GM23338 (cell line): Measurements from ENCODE around the gene NTF3. TPM values are rescaled to one million over a fixed set of nuclear protein-coding genes. Genes with fewer than 3 reads are reported as not detected.

Source experiments
- CREB1 ChIP-seq: fragments of 250-450 bp; sonication (Bioruptor Pico); IDR thresholded peaks from 2 replicates; pipeline ENCODE4 v1.5.0; 2020; ENCODE audit warnings: low read depth, mild to moderate bottlenecking, moderate library complexity
- EZH2phosphoT487 ChIP-seq: fragments of 200-600 bp; sonication (generic); IDR thresholded peaks from one replicate; pipeline ENCODE4 v1.8.1; 2018; ENCODE audit warnings: antibody characterized with exemption; ENCODE audit not compliant: unreplicated experiment
- NANOG ChIP-seq: IDR thresholded peaks from 2 replicates; pipeline ENCODE4 v1.6.1; 2016; ENCODE audit warnings: antibody characterized with exemption, borderline replicate concordance
- POLR2AphosphoS5 ChIP-seq: IDR thresholded peaks from 2 replicates; pipeline ENCODE4 v1.6.1; 2016; ENCODE audit warnings: antibody characterized with exemption, low read depth
- STAT1 ChIP-seq: IDR thresholded peaks from one replicate; pipeline ENCODE4 v1.6.1; 2016; ENCODE audit warnings: antibody characterized with exemption; ENCODE audit not compliant: unreplicated experiment
- ZNF114 ChIP-seq: fragments of 250-450 bp; sonication (Bioruptor Pico); IDR thresholded peaks from 2 replicates; pipeline ENCODE4 v1.5.0; 2020; ENCODE audit warnings: mild to moderate bottlenecking, moderate library complexity
- ZNF331 ChIP-seq: fragments of 250-450 bp; sonication (Bioruptor Pico); IDR thresholded peaks from 2 replicates; pipeline ENCODE4 v1.5.0; 2020; ENCODE audit warnings: low read depth, mild to moderate bottlenecking, moderate library complexity
- polyA plus RNA-seq: library from polyadenylated mRNA; unstranded; fragments of >200 nt; fragmentation: Nextera tagmentation; extraction: Ambion mirVana; gene quantifications from 2 replicates; pipeline ENCODE4 v1.2.1, GENCODE V29; 2016
- total RNA-seq: library from RNA; depleted of rRNA; stranded (reverse); fragments of >200 nt; shearing (Covaris generic); gene quantifications from 2 replicates; pipeline ENCODE4 v1.2.3, GENCODE V29; 2014
- TF ChIP-seq, protein P1 (sequence below): fragments of 250-450 bp; sonication (Bioruptor Pico); IDR thresholded peaks from 2 replicates; pipeline ENCODE4 v1.5.0; 2020; ENCODE audit warnings: mild to moderate bottlenecking, moderate library complexity
- TF ChIP-seq, protein P2 (sequence below): IDR thresholded peaks from 2 replicates; pipeline ENCODE4 v1.6.1; 2016; ENCODE audit warnings: antibody characterized with exemption
- TF ChIP-seq, protein P3 (sequence below): IDR thresholded peaks from one replicate; pipeline ENCODE4 v1.6.1; 2018; ENCODE audit warnings: antibody characterized with exemption; ENCODE audit not compliant: unreplicated experiment

Gene NTF3
- total and polyA plus RNA-seq, 2 experiments from 2014 or later = 1.2 TPM; not detected in 1

DNA sequence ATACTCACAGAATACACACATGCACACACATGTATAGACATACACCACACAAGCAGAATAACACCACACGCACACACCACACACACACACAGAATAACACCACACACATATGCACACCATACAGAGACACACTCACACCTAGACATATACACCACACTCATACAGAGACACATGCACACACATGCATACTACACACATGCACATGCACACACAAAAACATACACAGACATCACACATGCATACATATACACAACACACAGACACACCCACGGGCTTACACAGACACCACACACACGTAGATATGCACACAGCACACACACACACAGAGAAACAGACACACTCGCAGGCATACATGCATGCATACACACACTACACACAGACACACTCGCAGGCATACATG, 49.7 kb downstream of the NTF3 start (continued):
- TF ChIP-seq, protein P1, sequence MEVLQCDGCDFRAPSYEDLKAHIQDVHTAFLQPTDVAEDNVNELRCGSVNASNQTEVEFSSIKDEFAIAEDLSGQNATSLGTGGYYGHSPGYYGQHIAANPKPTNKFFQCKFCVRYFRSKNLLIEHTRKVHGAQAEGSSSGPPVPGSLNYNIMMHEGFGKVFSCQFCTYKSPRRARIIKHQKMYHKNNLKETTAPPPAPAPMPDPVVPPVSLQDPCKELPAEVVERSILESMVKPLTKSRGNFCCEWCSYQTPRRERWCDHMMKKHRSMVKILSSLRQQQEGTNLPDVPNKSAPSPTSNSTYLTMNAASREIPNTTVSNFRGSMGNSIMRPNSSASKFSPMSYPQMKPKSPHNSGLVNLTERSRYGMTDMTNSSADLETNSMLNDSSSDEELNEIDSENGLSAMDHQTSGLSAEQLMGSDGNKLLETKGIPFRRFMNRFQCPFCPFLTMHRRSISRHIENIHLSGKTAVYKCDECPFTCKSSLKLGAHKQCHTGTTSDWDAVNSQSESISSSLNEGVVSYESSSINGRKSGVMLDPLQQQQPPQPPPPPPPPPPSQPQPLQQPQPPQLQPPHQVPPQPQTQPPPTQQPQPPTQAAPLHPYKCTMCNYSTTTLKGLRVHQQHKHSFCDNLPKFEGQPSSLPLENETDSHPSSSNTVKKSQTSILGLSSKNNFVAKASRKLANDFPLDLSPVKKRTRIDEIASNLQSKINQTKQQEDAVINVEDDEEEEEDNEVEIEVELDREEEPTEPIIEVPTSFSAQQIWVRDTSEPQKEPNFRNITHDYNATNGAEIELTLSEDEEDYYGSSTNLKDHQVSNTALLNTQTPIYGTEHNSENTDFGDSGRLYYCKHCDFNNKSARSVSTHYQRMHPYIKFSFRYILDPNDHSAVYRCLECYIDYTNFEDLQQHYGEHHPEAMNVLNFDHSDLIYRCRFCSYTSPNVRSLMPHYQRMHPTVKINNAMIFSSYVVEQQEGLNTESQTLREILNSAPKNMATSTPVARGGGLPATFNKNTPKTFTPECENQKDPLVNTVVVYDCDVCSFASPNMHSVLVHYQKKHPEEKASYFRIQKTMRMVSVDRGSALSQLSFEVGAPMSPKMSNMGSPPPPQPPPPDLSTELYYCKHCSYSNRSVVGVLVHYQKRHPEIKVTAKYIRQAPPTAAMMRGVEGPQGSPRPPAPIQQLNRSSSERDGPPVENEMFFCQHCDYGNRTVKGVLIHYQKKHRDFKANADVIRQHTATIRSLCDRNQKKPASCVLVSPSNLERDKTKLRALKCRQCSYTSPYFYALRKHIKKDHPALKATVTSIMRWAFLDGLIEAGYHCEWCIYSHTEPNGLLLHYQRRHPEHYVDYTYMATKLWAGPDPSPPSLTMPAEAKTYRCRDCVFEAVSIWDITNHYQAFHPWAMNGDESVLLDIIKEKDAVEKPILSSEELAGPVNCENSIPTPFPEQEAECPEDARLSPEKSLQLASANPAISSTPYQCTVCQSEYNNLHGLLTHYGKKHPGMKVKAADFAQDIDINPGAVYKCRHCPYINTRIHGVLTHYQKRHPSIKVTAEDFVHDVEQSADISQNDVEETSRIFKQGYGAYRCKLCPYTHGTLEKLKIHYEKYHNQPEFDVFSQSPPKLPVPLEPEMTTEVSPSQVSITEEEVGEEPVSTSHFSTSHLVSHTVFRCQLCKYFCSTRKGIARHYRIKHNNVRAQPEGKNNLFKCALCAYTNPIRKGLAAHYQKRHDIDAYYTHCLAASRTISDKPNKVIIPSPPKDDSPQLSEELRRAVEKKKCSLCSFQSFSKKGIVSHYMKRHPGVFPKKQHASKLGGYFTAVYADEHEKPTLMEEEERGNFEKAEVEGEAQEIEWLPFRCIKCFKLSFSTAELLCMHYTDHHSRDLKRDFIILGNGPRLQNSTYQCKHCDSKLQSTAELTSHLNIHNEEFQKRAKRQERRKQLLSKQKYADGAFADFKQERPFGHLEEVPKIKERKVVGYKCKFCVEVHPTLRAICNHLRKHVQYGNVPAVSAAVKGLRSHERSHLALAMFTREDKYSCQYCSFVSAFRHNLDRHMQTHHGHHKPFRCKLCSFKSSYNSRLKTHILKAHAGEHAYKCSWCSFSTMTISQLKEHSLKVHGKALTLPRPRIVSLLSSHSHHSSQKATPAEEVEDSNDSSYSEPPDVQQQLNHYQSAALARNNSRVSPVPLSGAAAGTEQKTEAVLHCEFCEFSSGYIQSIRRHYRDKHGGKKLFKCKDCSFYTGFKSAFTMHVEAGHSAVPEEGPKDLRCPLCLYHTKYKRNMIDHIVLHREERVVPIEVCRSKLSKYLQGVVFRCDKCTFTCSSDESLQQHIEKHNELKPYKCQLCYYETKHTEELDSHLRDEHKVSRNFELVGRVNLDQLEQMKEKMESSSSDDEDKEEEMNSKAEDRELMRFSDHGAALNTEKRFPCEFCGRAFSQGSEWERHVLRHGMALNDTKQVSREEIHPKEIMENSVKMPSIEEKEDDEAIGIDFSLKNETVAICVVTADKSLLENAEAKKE (CRISPR knock-in tag) = no peak
- TF ChIP-seq STAT1 (no peak), CREB1 (CRISPR knock-in tag) (no peak), EZH2phosphoT487 (no peak), ZNF114 (no peak), POLR2AphosphoS5 (no peak), NANOG (no peak), ZNF331 (CRISPR knock-in tag) (no peak)
- TF ChIP-seq, protein P2, sequence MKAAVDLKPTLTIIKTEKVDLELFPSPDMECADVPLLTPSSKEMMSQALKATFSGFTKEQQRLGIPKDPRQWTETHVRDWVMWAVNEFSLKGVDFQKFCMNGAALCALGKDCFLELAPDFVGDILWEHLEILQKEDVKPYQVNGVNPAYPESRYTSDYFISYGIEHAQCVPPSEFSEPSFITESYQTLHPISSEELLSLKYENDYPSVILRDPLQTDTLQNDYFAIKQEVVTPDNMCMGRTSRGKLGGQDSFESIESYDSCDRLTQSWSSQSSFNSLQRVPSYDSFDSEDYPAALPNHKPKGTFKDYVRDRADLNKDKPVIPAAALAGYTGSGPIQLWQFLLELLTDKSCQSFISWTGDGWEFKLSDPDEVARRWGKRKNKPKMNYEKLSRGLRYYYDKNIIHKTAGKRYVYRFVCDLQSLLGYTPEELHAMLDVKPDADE = no peak
- TF ChIP-seq, protein P3, sequence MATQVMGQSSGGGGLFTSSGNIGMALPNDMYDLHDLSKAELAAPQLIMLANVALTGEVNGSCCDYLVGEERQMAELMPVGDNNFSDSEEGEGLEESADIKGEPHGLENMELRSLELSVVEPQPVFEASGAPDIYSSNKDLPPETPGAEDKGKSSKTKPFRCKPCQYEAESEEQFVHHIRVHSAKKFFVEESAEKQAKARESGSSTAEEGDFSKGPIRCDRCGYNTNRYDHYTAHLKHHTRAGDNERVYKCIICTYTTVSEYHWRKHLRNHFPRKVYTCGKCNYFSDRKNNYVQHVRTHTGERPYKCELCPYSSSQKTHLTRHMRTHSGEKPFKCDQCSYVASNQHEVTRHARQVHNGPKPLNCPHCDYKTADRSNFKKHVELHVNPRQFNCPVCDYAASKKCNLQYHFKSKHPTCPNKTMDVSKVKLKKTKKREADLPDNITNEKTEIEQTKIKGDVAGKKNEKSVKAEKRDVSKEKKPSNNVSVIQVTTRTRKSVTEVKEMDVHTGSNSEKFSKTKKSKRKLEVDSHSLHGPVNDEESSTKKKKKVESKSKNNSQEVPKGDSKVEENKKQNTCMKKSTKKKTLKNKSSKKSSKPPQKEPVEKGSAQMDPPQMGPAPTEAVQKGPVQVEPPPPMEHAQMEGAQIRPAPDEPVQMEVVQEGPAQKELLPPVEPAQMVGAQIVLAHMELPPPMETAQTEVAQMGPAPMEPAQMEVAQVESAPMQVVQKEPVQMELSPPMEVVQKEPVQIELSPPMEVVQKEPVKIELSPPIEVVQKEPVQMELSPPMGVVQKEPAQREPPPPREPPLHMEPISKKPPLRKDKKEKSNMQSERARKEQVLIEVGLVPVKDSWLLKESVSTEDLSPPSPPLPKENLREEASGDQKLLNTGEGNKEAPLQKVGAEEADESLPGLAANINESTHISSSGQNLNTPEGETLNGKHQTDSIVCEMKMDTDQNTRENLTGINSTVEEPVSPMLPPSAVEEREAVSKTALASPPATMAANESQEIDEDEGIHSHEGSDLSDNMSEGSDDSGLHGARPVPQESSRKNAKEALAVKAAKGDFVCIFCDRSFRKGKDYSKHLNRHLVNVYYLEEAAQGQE = no peak
